SKM-1 (cell line): ENCODE data around the gene CCDC88C.
"Not testable (repeated sequence)": the region's sequence is repeated elsewhere in the genome, so short reads cannot be mapped to it uniquely, and the experiment has no call there.

Experiments
- DNase-seq: peaks from one replicate; lab custom pipeline; 2025; ENCODE audit not compliant: unreplicated experiment; lab: John Stamatoyannopoulos, UW

Gene CCDC88C, protein sequence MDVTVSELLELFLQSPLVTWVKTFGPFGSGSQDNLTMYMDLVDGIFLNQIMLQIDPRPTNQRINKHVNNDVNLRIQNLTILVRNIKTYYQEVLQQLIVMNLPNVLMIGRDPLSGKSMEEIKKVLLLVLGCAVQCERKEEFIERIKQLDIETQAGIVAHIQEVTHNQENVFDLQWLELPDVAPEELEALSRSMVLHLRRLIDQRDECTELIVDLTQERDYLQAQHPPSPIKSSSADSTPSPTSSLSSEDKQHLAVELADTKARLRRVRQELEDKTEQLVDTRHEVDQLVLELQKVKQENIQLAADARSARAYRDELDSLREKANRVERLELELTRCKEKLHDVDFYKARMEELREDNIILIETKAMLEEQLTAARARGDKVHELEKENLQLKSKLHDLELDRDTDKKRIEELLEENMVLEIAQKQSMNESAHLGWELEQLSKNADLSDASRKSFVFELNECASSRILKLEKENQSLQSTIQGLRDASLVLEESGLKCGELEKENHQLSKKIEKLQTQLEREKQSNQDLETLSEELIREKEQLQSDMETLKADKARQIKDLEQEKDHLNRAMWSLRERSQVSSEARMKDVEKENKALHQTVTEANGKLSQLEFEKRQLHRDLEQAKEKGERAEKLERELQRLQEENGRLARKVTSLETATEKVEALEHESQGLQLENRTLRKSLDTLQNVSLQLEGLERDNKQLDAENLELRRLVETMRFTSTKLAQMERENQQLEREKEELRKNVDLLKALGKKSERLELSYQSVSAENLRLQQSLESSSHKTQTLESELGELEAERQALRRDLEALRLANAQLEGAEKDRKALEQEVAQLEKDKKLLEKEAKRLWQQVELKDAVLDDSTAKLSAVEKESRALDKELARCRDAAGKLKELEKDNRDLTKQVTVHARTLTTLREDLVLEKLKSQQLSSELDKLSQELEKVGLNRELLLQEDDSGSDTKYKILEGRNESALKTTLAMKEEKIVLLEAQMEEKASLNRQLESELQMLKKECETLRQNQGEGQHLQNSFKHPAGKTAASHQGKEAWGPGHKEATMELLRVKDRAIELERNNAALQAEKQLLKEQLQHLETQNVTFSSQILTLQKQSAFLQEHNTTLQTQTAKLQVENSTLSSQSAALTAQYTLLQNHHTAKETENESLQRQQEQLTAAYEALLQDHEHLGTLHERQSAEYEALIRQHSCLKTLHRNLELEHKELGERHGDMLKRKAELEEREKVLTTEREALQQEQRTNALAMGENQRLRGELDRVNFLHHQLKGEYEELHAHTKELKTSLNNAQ (N-terminal part only)

DNA sequence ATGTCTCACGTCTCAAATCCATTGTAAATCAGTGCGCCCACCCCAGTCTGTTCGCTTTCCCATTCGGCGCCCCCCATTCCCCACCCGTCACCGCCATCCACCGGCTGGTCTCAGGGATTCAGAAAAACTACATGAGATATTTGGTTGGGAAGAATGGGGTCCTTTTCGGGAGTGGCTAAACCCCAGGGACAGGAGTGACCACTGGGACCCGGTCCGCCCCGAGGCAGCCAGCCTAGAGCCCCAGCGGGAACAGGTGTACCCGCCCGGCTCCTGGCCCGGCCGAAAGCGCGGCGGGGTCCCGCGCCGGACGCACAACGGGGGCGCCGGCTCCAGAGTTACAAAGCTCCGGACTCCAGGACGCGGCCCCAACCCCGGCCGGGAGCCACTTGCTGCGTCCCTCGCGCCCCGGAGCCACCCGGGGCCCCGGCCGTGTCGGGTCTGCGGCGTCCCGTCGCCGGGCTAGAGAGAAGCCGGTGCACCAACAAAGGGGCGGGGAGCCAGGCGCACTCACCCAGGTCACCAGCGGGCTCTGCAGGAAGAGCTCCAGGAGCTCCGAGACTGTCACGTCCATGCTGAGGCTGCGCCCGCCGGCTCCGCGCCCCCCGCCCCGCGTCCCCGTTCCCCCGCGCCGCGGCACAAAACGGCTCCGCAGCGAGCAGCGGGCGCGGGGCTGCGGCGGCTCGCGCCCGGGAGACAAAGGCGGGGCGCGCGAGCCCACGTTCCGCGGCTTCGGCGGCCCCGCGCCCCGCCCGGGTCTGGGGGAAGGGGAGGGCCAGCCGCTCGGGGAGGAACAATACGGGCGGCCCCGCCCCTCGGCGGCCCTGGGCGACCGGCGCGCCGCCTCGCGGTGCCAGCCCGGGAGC, at the start of gene CCDC88C:
TSS of gene CCDC88C (minus strand) at position 701 of the 863 bp plus-strand sequence. CDS start at position 571, 130 bp downstream.
- DNase-seq, result peak; percentile 20

GRCh38 chr14:91466192-91466591, 48.6 kb upstream of the CCDC88C start:
- no peak for DNase-seq

GRCh38 chr14:91464615-91465205, 47.1 kb upstream of the CCDC88C start:
- DNase-seq, result no peak

GRCh38 chr14:91458612-91459011, 41.0 kb upstream of the CCDC88C start:
- DNase-seq, result no peak

DNA sequence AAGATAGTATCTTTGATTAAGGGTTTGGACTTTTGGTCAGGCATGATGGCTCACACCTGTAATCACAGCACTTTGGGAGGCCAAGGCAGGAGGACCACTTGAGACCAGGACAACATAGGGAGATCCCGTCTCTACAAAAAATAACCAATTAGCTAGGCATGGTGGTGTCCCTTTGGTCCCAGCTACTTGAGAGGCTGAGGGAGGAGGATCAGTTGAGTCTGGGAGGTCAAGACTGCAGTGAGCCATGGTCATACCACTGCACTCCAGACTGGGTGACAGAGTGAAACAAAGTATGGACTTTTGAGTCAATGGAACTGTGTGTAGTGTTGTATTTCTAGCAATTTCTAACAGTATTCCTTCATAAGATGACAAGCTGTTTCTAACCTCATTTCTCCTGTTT, 38.7 kb upstream of the CCDC88C start:
- DNase-seq, result no peak

DNA sequence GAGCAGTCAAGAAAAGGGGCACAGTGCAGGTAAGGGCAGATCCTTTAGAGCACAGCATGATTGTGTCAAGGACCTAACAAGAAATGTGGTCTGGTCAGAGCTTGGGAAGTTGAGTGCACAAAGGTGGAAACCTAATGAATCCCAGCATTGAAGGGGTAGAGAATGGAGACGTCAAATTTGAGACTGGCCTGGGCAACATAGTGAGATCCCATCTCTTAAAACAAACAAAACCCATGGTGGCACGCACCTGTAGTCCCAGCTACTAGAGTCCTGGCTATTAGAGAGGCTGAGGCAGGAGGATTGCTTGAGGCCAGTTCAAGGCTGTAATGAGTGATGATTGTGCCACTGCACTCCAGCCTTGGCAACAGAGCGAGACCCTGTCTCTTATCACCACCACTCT, 37.0 kb upstream of the CCDC88C start:
- no peak for DNase-seq

- no peak for DNase-seq
Observed at GRCh38 chr14:91454155-91454554, 36.5 kb upstream of the CCDC88C start.

- DNase-seq, result no peak
Observed at GRCh38 chr14:91453744-91454143, 36.1 kb upstream of the CCDC88C start.

DNA sequence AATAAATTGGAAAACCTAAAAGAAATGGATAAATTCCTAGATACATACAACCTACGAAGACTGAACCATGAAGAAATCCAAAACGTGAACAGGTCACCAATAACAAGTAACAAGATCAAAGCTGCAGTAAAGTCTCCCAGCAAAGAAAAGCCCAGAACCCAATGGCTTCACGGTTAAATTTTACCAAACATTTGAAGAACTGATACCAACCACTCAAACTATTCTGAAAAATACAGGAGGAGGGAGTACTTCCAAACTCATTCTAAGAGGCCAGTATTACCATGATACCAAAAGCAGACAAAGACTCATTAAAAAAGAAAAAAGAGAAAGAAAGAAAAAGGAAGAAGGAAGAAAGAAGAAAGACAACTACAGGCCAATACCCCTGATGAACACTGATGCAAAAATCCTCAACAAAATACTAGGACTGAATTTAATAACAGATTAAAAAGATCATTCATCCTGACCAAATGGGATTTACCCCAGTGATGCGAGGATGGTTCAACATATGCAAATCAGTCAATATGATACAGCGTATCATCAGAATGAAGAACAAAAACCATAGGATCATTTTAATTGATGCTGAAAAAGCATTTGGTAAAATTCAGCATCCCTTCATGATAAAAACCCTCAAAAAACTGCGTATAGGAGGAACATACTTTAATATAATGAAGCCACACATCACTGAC, 26.9 kb upstream of the CCDC88C start:
- no peak for DNase-seq

GRCh38 chr14:91439345-91439744, 21.7 kb upstream of the CCDC88C start:
- no peak for DNase-seq

- no peak for DNase-seq
Observed at GRCh38 chr14:91438845-91439244, 21.2 kb upstream of the CCDC88C start.

- DNase-seq, result not testable (repeated sequence)
Observed at GRCh38 chr14:91436266-91436665, 18.6 kb upstream of the CCDC88C start.

- DNase-seq, result no peak
Observed at GRCh38 chr14:91429385-91429784, 11.8 kb upstream of the CCDC88C start.

- DNase-seq, result not testable (repeated sequence)
Observed at GRCh38 chr14:91428931-91429330, 11.3 kb upstream of the CCDC88C start.

GRCh38 chr14:91425531-91425944, 7.9 kb upstream of the CCDC88C start:
- not testable (repeated sequence) for DNase-seq

GRCh38 chr14:91424813-91425530, 7.4 kb upstream of the CCDC88C start:
- no peak for DNase-seq

DNA sequence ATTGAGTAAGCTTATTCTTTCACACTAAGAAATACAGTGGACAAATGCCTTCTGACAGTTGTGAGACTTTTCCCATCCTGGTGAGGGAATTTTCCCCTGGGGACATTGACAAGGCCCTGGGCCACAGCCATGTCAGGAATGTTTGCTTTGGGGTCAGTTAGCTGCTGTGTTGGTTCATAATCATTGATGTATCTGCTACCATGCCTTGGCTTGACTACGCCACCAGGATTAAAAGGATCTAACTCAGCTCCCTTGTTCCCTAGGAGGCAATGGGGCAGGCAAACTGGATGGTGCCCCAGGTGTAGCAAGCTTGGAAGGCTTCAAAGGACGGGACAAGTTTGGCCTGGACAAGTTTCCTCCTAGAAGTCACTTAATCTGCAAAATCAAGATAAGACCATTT, 3.1 kb upstream of the CCDC88C start:
- DNase-seq, result no peak

GRCh38 chr14:91419451-91419850, 1.8 kb upstream of the CCDC88C start:
- DNase-seq, result no peak

- no peak for DNase-seq
Observed at GRCh38 chr14:91419044-91419397, 1.4 kb upstream of the CCDC88C start.
